Measurements from ENCODE around the gene AGK. TPM values are rescaled to one million over a fixed set of nuclear protein-coding genes. Genes with fewer than 3 reads are reported as not detected.

Gene AGK
- total RNA-seq, 4 donors from 2014 or later: 8.4 to 47.0 (median 17.5) TPM

DNA sequence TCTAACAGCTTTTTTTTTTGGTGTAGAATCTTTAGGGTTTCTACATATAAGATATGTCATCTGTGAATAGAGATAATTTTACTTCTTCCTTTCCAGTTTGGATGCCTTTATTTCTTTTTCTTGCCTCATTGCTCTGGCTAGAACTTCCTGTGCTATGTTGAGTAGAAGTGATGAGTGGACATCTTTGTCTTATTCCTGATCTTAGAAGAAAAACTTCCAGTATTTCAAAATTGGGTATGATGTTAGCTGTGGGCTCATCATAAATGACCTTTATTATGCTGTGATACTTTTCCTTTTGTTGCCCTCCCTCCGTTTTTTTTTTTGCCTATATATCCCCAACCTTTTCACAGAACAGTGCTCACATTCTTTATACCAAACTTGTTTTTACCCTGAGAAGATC lies 8.8 kb downstream of the AGK start:
- Histone ChIP-seq H3K9me3 (peaks cover 0 to 4% (median 0%) of the 10 kb centered on the region in 4 donors), H3K27me3 (no peaks in the 10 kb centered on the region), H3K4me3 (no peak overlapping the region), H3K4me1 (no peaks in the 10 kb centered on the region), H3K36me3 (peaks cover 0 to 25% (median 0%) of the 10 kb centered on the region in 3 donors), H3K27ac (no peak overlapping the region)
- TF ChIP-seq, protein P1, sequence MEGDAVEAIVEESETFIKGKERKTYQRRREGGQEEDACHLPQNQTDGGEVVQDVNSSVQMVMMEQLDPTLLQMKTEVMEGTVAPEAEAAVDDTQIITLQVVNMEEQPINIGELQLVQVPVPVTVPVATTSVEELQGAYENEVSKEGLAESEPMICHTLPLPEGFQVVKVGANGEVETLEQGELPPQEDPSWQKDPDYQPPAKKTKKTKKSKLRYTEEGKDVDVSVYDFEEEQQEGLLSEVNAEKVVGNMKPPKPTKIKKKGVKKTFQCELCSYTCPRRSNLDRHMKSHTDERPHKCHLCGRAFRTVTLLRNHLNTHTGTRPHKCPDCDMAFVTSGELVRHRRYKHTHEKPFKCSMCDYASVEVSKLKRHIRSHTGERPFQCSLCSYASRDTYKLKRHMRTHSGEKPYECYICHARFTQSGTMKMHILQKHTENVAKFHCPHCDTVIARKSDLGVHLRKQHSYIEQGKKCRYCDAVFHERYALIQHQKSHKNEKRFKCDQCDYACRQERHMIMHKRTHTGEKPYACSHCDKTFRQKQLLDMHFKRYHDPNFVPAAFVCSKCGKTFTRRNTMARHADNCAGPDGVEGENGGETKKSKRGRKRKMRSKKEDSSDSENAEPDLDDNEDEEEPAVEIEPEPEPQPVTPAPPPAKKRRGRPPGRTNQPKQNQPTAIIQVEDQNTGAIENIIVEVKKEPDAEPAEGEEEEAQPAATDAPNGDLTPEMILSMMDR (IDR thresholded peaks at IDR 0.05): no peak
- no peak for TF ChIP-seq POLR2A (IDR thresholded peaks at IDR 0.05)
- DNase-seq: no peak

- H3K36me3 ChIP-seq: peaks cover 0 to 34% (median 0%) of the 10 kb centered on the region in 3 donors
- H3K27me3 ChIP-seq: no peaks in the 10 kb centered on the region
- no peaks in the 10 kb centered on the region for H3K4me1 ChIP-seq
- no peak for DNase-seq
- no peak overlapping the region for H3K27ac ChIP-seq
- peaks cover 0 to 4% (median 0%) of the 10 kb centered on the region in 4 donors for H3K9me3 ChIP-seq
- TF ChIP-seq POLR2A (IDR thresholded peaks at IDR 0.05): no peak
- TF ChIP-seq, protein P1 (IDR thresholded peaks at IDR 0.05): no peak
- H3K4me3 ChIP-seq: no peak overlapping the region
Measured at GRCh38 chr7:141562036-141562435, 10.8 kb downstream of the AGK start.

DNA sequence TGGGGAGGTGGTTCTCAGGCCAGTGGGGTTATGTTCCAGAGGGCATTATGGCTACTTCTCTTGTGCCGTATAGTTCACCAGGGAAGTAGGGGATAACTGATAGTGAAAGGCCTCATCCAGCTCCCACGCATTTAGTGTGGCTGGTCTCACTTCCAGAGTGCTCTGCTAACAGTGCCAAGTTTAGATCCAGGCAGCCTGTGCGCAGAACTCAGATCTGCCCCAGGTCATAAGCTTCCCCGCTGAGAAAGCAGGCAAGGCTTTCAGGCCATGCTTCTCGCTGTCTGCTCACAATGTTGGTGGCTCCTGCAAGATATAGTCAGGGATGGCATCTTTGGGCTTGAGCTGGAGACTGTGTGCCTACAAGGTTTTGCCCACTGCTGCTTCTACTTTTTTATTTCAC lies 11.3 kb downstream of the AGK start:
- no peak for DNase-seq
- TF ChIP-seq, protein P1 (IDR thresholded peaks at IDR 0.05): no peak
- TF ChIP-seq POLR2A (IDR thresholded peaks at IDR 0.05): no peak
- no peak overlapping the region for H3K27ac ChIP-seq
- H3K9me3 ChIP-seq: peaks cover 0 to 4% (median 0%) of the 10 kb centered on the region in 4 donors
- peaks cover 0 to 36% (median 0%) of the 10 kb centered on the region in 3 donors for H3K36me3 ChIP-seq
- no peak overlapping the region for H3K4me3 ChIP-seq
- H3K4me1 ChIP-seq: no peaks in the 10 kb centered on the region
- no peaks in the 10 kb centered on the region for H3K27me3 ChIP-seq

DNA sequence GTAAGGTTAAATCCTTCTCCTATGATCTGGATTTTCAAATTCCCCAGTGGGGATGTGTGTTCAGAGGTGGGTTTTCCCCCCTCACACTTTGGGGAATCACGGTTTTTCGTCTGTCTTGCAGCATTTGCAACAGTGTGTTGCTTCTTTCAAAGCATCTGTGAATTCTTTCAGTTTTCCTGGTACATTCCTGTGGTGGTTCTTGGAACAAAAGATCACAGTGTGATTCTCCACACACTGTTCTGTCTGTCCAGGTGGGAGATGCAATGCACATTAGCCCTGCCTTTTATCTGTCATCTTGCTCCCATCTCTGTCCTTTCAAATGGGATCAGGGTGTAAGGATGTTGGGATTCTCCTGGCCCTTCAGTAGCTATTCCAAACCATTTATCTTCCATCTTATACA lies 11.8 kb downstream of the AGK start:
- Histone ChIP-seq H3K4me1 (no peaks in the 10 kb centered on the region), H3K36me3 (peaks cover 0 to 37% (median 0%) of the 10 kb centered on the region in 3 donors), H3K4me3 (no peak overlapping the region), H3K27me3 (no peaks in the 10 kb centered on the region), H3K9me3 (peaks cover 0 to 4% (median 0%) of the 10 kb centered on the region in 4 donors), H3K27ac (no peak overlapping the region)
- TF ChIP-seq POLR2A (IDR thresholded peaks at IDR 0.05): no peak
- TF ChIP-seq, protein P1 (IDR thresholded peaks at IDR 0.05): no peak
- no peak for DNase-seq

DNA sequence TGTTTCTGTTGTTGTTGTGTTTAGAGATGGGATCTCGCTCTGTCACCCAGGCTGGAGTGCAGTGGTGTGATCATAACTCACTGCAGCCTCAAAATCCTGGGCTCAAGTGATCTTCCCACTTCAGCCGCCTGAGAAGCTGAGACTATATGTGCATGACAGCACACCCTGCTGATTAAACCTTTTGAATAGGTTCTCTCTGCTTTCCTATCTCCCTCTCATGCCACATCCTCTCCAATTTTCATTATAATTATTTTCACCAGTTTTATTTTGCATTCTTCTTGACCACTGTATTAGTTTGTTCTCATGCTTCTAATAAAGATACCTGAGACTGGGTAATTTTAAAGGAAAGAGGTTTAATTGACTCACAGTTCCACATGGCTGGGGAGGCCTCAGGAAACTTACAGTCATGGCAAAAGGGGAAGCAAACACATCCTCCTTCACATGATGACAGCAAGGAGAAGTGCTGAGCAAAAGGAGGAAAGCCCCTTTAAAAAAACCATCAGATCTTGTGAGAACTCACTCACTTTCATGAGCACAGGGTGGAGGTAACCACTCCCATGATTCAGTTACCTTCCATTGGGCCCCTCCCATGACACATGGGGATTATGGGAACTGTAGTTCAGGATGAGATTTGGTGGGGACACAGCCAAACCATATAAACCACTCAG lies 12.9 kb downstream of the AGK start:
- no peak for DNase-seq
- no peak for TF ChIP-seq POLR2A (IDR thresholded peaks at IDR 0.05)
- TF ChIP-seq, protein P1 (IDR thresholded peaks at IDR 0.05): no peak

More for the DNA sequence above, 12.9 kb downstream of the AGK start:
- Histone ChIP-seq H3K9me3 (peaks cover 0 to 4% (median 0%) of the 10 kb centered on the region in 4 donors), H3K27ac (no peak overlapping the region), H3K4me3 (no peak overlapping the region), H3K27me3 (no peaks in the 10 kb centered on the region), H3K36me3 (peaks cover 0 to 37% (median 0%) of the 10 kb centered on the region in 3 donors), H3K4me1 (no peaks in the 10 kb centered on the region)

Measured in Peyer's patch (tissue), 4 donors.